ENCODE data around the gene NUDT22. TPM values are rescaled to one million over a fixed set of nuclear protein-coding genes. Genes with fewer than 3 reads are reported as not detected.

NUDT22 gene
- total and polyA plus RNA-seq, 2 experiments from 2014 or later = 33.9 to 67.0 TPM

- no peak overlapping the region for H3K4me2 ChIP-seq
These were observed 36.4 kb downstream of the NUDT22 start for GRCh38 chr11:64262271-64263002.

More at GRCh38 chr11:64262271-64263002, 36.4 kb downstream of the NUDT22 start:
- 0 out of 2 replicates have a peak, but pooled peaks cover 4% of the 10 kb centered on the region for H3F3A ChIP-seq (replicated peaks; ENCODE audit: low read depth)
- Mint-ChIP-seq H3K4me1 (peaks cover 7% of the 10 kb centered on the region; the same call in 2 of the 3 replicates), H3K27me3 (ENCODE audit: insufficient read depth, low read depth, poor library complexity) (peaks cover 14% of the 10 kb centered on the region), H3K27ac (no peak overlapping the region), H3K4me3 (no peak overlapping the region), H3K36me3 (ENCODE audit: low read depth) (peaks cover 73% of the 10 kb centered on the region), H3K9me3 (no peaks in the 10 kb centered on the region)
- TF ChIP-seq, protein P1, sequence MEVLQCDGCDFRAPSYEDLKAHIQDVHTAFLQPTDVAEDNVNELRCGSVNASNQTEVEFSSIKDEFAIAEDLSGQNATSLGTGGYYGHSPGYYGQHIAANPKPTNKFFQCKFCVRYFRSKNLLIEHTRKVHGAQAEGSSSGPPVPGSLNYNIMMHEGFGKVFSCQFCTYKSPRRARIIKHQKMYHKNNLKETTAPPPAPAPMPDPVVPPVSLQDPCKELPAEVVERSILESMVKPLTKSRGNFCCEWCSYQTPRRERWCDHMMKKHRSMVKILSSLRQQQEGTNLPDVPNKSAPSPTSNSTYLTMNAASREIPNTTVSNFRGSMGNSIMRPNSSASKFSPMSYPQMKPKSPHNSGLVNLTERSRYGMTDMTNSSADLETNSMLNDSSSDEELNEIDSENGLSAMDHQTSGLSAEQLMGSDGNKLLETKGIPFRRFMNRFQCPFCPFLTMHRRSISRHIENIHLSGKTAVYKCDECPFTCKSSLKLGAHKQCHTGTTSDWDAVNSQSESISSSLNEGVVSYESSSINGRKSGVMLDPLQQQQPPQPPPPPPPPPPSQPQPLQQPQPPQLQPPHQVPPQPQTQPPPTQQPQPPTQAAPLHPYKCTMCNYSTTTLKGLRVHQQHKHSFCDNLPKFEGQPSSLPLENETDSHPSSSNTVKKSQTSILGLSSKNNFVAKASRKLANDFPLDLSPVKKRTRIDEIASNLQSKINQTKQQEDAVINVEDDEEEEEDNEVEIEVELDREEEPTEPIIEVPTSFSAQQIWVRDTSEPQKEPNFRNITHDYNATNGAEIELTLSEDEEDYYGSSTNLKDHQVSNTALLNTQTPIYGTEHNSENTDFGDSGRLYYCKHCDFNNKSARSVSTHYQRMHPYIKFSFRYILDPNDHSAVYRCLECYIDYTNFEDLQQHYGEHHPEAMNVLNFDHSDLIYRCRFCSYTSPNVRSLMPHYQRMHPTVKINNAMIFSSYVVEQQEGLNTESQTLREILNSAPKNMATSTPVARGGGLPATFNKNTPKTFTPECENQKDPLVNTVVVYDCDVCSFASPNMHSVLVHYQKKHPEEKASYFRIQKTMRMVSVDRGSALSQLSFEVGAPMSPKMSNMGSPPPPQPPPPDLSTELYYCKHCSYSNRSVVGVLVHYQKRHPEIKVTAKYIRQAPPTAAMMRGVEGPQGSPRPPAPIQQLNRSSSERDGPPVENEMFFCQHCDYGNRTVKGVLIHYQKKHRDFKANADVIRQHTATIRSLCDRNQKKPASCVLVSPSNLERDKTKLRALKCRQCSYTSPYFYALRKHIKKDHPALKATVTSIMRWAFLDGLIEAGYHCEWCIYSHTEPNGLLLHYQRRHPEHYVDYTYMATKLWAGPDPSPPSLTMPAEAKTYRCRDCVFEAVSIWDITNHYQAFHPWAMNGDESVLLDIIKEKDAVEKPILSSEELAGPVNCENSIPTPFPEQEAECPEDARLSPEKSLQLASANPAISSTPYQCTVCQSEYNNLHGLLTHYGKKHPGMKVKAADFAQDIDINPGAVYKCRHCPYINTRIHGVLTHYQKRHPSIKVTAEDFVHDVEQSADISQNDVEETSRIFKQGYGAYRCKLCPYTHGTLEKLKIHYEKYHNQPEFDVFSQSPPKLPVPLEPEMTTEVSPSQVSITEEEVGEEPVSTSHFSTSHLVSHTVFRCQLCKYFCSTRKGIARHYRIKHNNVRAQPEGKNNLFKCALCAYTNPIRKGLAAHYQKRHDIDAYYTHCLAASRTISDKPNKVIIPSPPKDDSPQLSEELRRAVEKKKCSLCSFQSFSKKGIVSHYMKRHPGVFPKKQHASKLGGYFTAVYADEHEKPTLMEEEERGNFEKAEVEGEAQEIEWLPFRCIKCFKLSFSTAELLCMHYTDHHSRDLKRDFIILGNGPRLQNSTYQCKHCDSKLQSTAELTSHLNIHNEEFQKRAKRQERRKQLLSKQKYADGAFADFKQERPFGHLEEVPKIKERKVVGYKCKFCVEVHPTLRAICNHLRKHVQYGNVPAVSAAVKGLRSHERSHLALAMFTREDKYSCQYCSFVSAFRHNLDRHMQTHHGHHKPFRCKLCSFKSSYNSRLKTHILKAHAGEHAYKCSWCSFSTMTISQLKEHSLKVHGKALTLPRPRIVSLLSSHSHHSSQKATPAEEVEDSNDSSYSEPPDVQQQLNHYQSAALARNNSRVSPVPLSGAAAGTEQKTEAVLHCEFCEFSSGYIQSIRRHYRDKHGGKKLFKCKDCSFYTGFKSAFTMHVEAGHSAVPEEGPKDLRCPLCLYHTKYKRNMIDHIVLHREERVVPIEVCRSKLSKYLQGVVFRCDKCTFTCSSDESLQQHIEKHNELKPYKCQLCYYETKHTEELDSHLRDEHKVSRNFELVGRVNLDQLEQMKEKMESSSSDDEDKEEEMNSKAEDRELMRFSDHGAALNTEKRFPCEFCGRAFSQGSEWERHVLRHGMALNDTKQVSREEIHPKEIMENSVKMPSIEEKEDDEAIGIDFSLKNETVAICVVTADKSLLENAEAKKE (CRISPR knock-in tag; IDR thresholded peaks at IDR 0.05) = no peak
- no peak for TF ChIP-seq POLR2AphosphoS5 (IDR thresholded peaks at IDR 0.05; ENCODE audit: low read depth)
- TF ChIP-seq ZNF114 (CRISPR knock-in tag; IDR thresholded peaks at IDR 0.05) = no peak
- no peak for TF ChIP-seq JUNB (IDR thresholded peaks at IDR 0.05; ENCODE audit: unreplicated experiment)
- TF ChIP-seq EZH2 (IDR thresholded peaks at IDR 0.05; ENCODE audit: low read depth, unreplicated experiment) = no peak
- H3K27ac ChIP-seq (ENCODE audit: low read depth) = no peak overlapping the region
- H3K79me2 ChIP-seq (replicated peaks; ENCODE audit: insufficient read depth) = no peaks in the 10 kb centered on the region
- ATAC-seq (no peak), DNase-seq (ENCODE audit: low spot score) (no peak)
- H4K20me1 ChIP-seq (replicated peaks; ENCODE audit: insufficient read depth) = 0 out of 2 replicates have a peak, but pooled peaks cover 4% of the 10 kb centered on the region
- no peaks in the 10 kb centered on the region for H3K27me3 ChIP-seq (ENCODE audit: insufficient read depth)
- H2AFZ ChIP-seq = no peak overlapping the region
- H3K4me3 ChIP-seq = no peak overlapping the region
- H3K9me2 ChIP-seq (ENCODE audit: insufficient read depth) = no peaks in the 10 kb centered on the region
- no peaks in the 10 kb centered on the region for H3K4me1 ChIP-seq (ENCODE audit: insufficient read depth)
- peaks cover 6% of the 10 kb centered on the region for H3K36me3 ChIP-seq (ENCODE audit: insufficient read depth)

All from GM23338 (cell line).